KG1 (cell line): ENCODE data around the gene POGLUT2.

Experiments used
- DNase-seq: peaks from one replicate; lab custom pipeline; 2025; lab: John Stamatoyannopoulos, UW

Gene POGLUT2

DNA sequence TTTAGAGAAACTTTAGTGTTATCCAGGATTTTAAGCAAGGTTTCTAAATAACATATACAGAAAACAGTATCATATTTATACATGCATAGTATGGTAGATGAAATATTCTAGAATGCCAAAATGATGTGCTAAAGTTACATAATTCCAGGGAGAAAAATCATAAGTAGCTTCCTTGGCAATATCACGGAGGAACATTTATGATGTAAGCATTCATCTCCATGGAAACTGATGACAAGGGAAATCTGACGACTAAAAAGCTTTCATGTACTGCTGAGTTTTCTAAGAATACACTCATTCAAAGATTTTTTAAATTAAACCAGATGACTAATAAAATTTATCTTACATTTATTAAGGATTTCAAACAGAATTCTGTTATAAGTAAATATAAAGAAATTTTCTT lies 29.9 kb downstream of the POGLUT2 start:
- no peak for DNase-seq

DNA sequence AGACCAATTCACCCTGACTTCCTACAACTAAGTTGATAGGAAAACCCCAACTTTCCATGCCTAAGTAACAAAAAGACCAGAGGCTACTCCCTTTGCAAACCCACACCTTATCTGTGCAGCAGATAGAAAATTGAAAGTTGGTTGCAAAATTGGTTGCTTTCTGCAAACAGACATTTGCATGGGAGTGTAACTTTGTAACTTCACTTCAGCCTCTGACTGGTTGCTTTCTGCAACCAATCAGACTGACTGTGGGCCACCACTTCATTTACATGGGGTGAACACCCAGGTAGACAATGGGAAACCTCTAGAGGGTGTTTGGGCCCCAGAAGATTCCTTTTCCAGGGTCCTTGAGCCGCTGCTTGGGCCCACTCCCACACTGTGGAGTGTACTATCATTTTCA lies 35.0 kb downstream of the POGLUT2 start:
- no peak for DNase-seq

DNA sequence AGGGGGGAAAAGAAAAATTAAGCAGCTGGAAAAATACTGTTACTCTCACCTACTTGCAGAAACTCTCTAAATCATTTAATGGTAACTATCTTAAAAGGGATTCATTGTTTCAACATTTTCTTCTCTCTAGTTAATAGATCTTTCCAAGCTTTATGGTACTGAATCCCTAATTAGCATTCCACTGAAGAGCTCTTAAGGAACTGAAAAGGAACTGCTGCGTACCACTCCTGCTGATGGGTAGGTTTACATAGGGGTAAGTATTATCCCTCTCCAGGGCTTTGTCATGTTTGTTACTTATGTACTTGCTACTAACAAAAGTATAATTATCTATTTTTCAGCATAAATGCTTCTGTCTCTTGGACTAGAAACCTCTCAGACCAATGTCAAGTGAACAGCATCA lies 37.7 kb downstream of the POGLUT2 start:
- DNase-seq: no peak

- no peak for DNase-seq
These were observed 39.9 kb downstream of the POGLUT2 start for GRCh38 chr13:102758842-102759241.

DNA sequence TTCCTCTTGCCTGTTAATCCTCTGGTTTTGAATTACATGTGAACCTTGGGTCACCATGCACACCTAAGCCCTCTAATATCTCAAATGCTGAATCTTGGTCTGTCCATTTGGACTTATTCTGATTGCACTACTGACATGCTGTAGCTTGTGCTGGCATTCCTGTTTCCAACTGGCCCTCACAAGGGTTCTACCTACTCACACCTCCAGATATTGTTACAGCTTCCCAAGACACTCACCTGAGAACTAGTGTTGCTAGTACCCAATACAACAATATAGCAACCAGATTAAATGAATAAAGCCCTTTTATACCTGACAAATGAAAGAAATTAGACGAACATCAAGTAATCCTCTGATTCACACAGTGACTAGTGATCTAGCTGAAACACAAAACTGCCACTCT lies 41.8 kb downstream of the POGLUT2 start:
- DNase-seq: no peak

DNA sequence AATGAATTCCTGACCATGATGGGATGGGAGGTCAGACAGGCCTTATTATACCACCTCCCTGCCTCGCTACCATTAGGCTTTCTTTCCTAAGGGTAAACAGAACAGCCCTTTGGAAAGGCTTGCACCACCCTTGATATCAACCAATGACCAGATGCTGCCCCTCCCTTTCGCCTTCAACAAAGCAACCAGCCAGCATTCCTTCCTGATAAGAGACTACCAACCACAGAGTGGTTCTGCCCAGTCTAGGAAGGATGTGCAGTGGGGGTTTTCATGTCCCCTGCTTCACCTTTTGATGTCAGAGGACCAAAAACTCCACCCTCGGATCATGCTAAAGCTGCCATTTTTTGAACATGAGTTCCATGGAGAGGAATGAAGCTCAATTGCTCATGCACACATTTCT lies 46.9 kb downstream of the POGLUT2 start:
- no peak for DNase-seq

GRCh38 chr13:102742506-102742905 lies 56.3 kb downstream of the POGLUT2 start:
- DNase-seq: no peak

DNA sequence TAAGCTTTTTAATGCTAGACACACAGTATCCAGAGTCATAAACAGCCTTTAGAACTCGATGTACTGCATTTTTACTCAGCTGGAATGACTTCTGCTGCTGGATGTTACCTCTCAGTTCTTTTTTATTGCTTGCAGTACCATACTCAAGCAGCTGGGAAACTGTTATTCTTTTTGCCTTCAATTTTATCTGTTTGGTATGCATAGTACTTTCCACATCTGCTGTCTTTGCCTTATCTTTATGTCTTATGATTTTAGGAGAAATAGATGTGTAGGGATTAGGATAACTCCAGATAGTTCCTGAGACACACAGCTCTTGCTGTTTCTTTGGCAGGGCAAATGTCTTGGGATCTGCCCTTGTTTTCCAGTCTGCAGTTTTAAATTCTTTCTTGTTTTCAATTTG lies 56.7 kb downstream of the POGLUT2 start:
- no peak for DNase-seq
